Measurements from ENCODE around the gene PTRH1.

DNA sequence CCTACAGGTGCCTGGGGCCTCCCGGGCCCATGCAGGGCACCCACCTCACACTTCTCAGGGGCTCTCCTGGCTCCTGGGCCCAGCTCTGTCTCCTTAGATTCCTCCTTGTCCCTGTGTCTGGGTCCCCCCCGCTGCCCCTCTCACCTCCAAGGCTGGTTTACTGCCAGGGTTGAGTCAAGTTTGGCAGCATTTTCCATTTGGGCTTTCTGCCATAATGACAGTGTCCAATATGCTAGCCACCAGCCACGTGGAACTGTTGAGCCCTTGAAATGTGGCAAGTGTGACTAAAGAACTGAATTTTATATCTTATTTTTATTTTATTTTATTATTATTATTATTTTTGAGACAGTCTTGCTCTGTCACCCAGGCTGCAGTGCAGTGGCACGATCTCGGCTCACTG, 2.3 kb upstream of the PTRH1 start:
- TF ChIP-seq CEBPB (IDR thresholded peaks at IDR 0.05; ENCODE audit: low read depth, low read length) (no peak), RAD21 (IDR thresholded peaks at IDR 0.05; ENCODE audit: low read length) (no peak), POLR2A (IDR thresholded peaks at IDR 0.05; ENCODE audit: low read depth, low read length) (no peak)
- TF ChIP-seq, protein P1, sequence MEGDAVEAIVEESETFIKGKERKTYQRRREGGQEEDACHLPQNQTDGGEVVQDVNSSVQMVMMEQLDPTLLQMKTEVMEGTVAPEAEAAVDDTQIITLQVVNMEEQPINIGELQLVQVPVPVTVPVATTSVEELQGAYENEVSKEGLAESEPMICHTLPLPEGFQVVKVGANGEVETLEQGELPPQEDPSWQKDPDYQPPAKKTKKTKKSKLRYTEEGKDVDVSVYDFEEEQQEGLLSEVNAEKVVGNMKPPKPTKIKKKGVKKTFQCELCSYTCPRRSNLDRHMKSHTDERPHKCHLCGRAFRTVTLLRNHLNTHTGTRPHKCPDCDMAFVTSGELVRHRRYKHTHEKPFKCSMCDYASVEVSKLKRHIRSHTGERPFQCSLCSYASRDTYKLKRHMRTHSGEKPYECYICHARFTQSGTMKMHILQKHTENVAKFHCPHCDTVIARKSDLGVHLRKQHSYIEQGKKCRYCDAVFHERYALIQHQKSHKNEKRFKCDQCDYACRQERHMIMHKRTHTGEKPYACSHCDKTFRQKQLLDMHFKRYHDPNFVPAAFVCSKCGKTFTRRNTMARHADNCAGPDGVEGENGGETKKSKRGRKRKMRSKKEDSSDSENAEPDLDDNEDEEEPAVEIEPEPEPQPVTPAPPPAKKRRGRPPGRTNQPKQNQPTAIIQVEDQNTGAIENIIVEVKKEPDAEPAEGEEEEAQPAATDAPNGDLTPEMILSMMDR (conservative IDR thresholded peaks at IDR 0.05; ENCODE audit: low read depth, low read length): no peak

Measured in IMR-90 (cell line).